HepG2 (cell line): Measurements from ENCODE around the gene SLC1A2. TPM values are rescaled to one million over a fixed set of nuclear protein-coding genes. Genes with fewer than 3 reads are reported as not detected.
A peak's percentile ranks its signal among the peaks of the same experiment; 100 is the strongest.

ENCODE experiments used
- FOSL2 ChIP-seq: sonication (generic); formaldehyde crosslinking; IDR thresholded peaks from 2 replicates; pipeline ENCODE4 v1.4.0; 2020; ENCODE audit warnings: missing genetic modification reagents
- HOXA5 ChIP-seq: sonication (generic); formaldehyde crosslinking; IDR thresholded peaks from 2 replicates; pipeline ENCODE4 v1.4.0; 2020; ENCODE audit warnings: missing genetic modification reagents
- KDM2A ChIP-seq: sonication (generic); formaldehyde crosslinking; IDR thresholded peaks from 2 replicates; pipeline ENCODE4 v1.4.0; 2020; ENCODE audit warnings: low read depth, missing genetic modification reagents, borderline replicate concordance
- KDM3A ChIP-seq: IDR thresholded peaks from 2 replicates; pipeline ENCODE4 v1.6.1; 2018; ENCODE audit warnings: low read depth, missing compliant biosample characterization
- KLF16 ChIP-seq, 2 experiments: sonication (generic) in 1 of 2; formaldehyde crosslinking in 1 of 2; IDR thresholded peaks; 2 replicates each; pipeline versions ENCODE4 v1.6.1 to v1.8.0; 2016 to 2023; ENCODE audit warnings: missing genetic modification reagents in 2 of 2, missing compliant biosample characterization in 1 of 2
- NR3C1 ChIP-seq: sonication (generic); formaldehyde crosslinking; IDR thresholded peaks from 2 replicates; pipeline ENCODE4 v1.4.0; 2020; ENCODE audit warnings: missing genetic modification reagents
- RARA ChIP-seq: IDR thresholded peaks from 2 replicates; pipeline ENCODE4 v1.6.1; 2016; ENCODE audit warnings: missing genetic modification reagents, missing compliant biosample characterization
- SALL1 ChIP-seq: sonication (generic); formaldehyde crosslinking; IDR thresholded peaks from 2 replicates; pipeline ENCODE4 v1.8.0; 2022; ENCODE audit warnings: mild to moderate bottlenecking, missing genetic modification reagents
- SMC3 ChIP-seq: IDR thresholded peaks from 2 replicates; pipeline ENCODE4 v1.6.1; 2011; ENCODE audit warnings: low read length, improper control_type of control experiment
- SNRNP70 ChIP-seq: fragments of 200-400 bp; formaldehyde crosslinking; IDR thresholded peaks from 2 replicates; pipeline ENCODE4 v1.6.1; 2017; ENCODE audit warnings: mild to moderate bottlenecking, low read depth, low read length, moderate library complexity
- SOX6 ChIP-seq, 2 experiments: fragments of 450-650 bp in 1 of 2; sonication (generic) in 1 of 2; formaldehyde crosslinking in 1 of 2; IDR thresholded peaks; 2 replicates each; pipeline versions ENCODE4 v1.4.0 to v1.6.1; 2017 to 2020; ENCODE audit warnings: antibody characterized with exemption in 1 of 2, mild to moderate bottlenecking in 1 of 2, missing genetic modification reagents in 1 of 2
- SP5 ChIP-seq: IDR thresholded peaks from 2 replicates; pipeline ENCODE4 v1.6.1; 2016; ENCODE audit warnings: low read depth, borderline replicate concordance
- TSC22D2 ChIP-seq: sonication (generic); formaldehyde crosslinking; IDR thresholded peaks from 2 replicates; pipeline ENCODE4 v1.5.1; 2020; ENCODE audit warnings: missing genetic modification reagents, mild to moderate bottlenecking, borderline replicate concordance
- YEATS2 ChIP-seq: sonication (generic); formaldehyde crosslinking; IDR thresholded peaks from 2 replicates; pipeline ENCODE4 v1.4.0; 2020; ENCODE audit warnings: missing genetic modification reagents, borderline replicate concordance
- ZNF235 ChIP-seq: sonication (generic); formaldehyde crosslinking; IDR thresholded peaks from 2 replicates; pipeline ENCODE4 v1.8.1; 2023; ENCODE audit warnings: mild to moderate bottlenecking, missing genetic modification reagents, borderline replicate concordance
- ZNF383 ChIP-seq: sonication (generic); formaldehyde crosslinking; IDR thresholded peaks from 2 replicates; pipeline ENCODE4 v1.4.0; 2020; ENCODE audit warnings: missing genetic modification reagents, mild to moderate bottlenecking, borderline replicate concordance
- ZNF878 ChIP-seq: sonication (generic); formaldehyde crosslinking; IDR thresholded peaks from 2 replicates; pipeline ENCODE4 v1.8.1; 2023; ENCODE audit warnings: mild to moderate bottlenecking, missing genetic modification reagents, moderate library complexity
- ZSCAN9 ChIP-seq: IDR thresholded peaks from 2 replicates; pipeline ENCODE4 v1.6.1; 2016; ENCODE audit warnings: borderline replicate concordance
- polyA plus RNA-seq, 8 experiments: library from polyadenylated mRNA; depleted of rRNA in 3 of 8; stranded (reverse) in 7 of 8; unstranded in 1 of 8; fragments of >200 nt; fragmentation: Illumina TruSeq in 4 of 8; extraction: Trizol in 4 of 8; gene quantifications; 2 replicates each; pipeline versions ENCODE4 v1.2.1 to v1.2.3, GENCODE V29; 2011 to 2016; ENCODE audit warnings: low read depth in 4 of 8, missing spikeins in 1 of 8, mixed read lengths in 1 of 8; ENCODE audit not compliant: insufficient read depth in 1 of 8
- total RNA-seq, 5 experiments: library from RNA; depleted of rRNA; stranded (reverse); fragments of >200 nt; fragmentation: Illumina TruSeq; extraction: Trizol; gene quantifications; 2 replicates each; pipeline ENCODE4 v1.2.3, GENCODE V29; 2016; ENCODE audit warnings: low read depth in 1 of 5
- TF ChIP-seq, protein P1 (sequence below): IDR thresholded peaks from 2 replicates; pipeline ENCODE4 v1.4.0; 2020; ENCODE audit warnings: mild to moderate bottlenecking, missing genetic modification reagents
- TF ChIP-seq, protein P2 (sequence below): IDR thresholded peaks from 2 replicates; pipeline ENCODE4 v1.6.1; 2016; ENCODE audit warnings: mild to moderate bottlenecking
- TF ChIP-seq, protein P3 (sequence below): IDR thresholded peaks from 2 replicates; pipeline ENCODE4 v1.6.1; 2016; ENCODE audit warnings: low read depth, borderline replicate concordance
- TF ChIP-seq, protein P4 (sequence below): sonication (generic); formaldehyde crosslinking; IDR thresholded peaks from 2 replicates; pipeline ENCODE4 v1.4.0; 2020; ENCODE audit warnings: missing genetic modification reagents

Gene SLC1A2
- total and polyA plus RNA-seq, 2 of the 13 experiments (the other 11 are each of a cell fraction or from before 2014, with no cell fraction given) = 23.2 to 43.2 TPM

DNA sequence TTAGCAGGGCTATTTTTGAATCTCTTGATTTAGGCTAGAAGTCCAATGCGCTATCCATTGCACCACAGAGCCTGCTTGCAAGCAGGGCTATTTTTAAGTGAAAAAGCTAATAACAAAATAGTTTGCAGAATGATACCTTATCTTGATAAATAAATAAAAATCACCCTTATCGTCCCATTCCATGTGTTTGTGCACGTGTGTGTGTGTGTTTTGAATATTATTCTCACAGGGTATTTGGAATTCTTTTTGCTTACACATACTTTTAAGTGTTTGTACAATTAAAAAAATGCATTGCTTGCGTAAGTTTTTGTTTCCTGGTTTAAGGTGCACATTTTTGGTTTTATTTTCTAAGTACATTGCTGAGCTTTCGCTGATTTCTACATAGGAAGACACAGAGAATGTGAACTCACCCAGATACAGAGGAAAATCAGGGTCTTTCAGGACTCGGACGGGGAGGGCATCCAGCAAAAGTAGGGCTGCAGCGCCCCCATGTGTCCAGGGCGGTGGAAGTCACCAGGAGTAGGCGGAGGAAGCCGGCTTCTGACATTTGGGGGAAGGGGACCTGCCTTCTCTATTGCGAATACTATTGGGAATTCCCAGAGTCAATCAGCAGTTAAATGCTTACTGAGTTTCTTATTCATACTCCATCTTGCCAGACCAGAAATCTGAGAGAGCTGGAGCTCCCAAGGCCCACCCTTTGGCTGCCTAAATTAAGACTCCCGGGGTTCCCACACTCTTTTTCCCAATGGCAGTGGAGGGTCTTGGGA, 27.3 kb downstream of the SLC1A2 start (continued):
- TF ChIP-seq, protein P1, sequence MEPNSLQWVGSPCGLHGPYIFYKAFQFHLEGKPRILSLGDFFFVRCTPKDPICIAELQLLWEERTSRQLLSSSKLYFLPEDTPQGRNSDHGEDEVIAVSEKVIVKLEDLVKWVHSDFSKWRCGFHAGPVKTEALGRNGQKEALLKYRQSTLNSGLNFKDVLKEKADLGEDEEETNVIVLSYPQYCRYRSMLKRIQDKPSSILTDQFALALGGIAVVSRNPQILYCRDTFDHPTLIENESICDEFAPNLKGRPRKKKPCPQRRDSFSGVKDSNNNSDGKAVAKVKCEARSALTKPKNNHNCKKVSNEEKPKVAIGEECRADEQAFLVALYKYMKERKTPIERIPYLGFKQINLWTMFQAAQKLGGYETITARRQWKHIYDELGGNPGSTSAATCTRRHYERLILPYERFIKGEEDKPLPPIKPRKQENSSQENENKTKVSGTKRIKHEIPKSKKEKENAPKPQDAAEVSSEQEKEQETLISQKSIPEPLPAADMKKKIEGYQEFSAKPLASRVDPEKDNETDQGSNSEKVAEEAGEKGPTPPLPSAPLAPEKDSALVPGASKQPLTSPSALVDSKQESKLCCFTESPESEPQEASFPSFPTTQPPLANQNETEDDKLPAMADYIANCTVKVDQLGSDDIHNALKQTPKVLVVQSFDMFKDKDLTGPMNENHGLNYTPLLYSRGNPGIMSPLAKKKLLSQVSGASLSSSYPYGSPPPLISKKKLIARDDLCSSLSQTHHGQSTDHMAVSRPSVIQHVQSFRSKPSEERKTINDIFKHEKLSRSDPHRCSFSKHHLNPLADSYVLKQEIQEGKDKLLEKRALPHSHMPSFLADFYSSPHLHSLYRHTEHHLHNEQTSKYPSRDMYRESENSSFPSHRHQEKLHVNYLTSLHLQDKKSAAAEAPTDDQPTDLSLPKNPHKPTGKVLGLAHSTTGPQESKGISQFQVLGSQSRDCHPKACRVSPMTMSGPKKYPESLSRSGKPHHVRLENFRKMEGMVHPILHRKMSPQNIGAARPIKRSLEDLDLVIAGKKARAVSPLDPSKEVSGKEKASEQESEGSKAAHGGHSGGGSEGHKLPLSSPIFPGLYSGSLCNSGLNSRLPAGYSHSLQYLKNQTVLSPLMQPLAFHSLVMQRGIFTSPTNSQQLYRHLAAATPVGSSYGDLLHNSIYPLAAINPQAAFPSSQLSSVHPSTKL (CRISPR knock-in tag) = peak; percentile 54
- TF ChIP-seq KLF16 (CRISPR knock-in tag; IDR thresholded peaks at IDR 0.05) = 0 out of 4 replicates have a peak, but pooled peaks of 1 of the 2 experiments have one; percentile 24
- peak; percentile 79 for TF ChIP-seq SMC3
- TF ChIP-seq KDM2A (CRISPR knock-in tag) = peak; percentile 65; the same call in 1 of the 2 replicates
- TF ChIP-seq FOSL2 (CRISPR knock-in tag) = peak; percentile 43
- 0 out of 2 replicates have a peak, but pooled peaks have one; percentile 60 for TF ChIP-seq KDM3A (CRISPR knock-in tag)
- peak; percentile 61 for TF ChIP-seq SALL1 (CRISPR knock-in tag)
- no peak for TF ChIP-seq RARA (CRISPR knock-in tag)
- 0 out of 2 replicates have a peak, but pooled peaks have one; percentile 34 for TF ChIP-seq TSC22D2 (CRISPR knock-in tag)
- TF ChIP-seq, protein P2, sequence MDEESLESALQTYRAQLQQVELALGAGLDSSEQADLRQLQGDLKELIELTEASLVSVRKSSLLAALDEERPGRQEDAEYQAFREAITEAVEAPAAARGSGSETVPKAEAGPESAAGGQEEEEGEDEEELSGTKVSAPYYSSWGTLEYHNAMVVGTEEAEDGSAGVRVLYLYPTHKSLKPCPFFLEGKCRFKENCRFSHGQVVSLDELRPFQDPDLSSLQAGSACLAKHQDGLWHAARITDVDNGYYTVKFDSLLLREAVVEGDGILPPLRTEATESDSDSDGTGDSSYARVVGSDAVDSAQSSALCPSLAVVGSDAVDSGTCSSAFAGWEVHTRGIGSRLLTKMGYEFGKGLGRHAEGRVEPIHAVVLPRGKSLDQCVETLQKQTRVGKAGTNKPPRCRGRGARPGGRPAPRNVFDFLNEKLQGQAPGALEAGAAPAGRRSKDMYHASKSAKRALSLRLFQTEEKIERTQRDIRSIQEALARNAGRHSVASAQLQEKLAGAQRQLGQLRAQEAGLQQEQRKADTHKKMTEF (CRISPR knock-in tag) = 0 out of 2 replicates have a peak, but pooled peaks have one; percentile 32
- TF ChIP-seq ZNF383 (CRISPR knock-in tag) = no peak
- peak; percentile 25; the same call in 1 of the 2 replicates for TF ChIP-seq SP5 (CRISPR knock-in tag)
- TF ChIP-seq SNRNP70 = no peak
- no peak for TF ChIP-seq YEATS2 (CRISPR knock-in tag)
- no peak for TF ChIP-seq NR3C1 (CRISPR knock-in tag)
- 0 out of 2 replicates have a peak, but pooled peaks have one; percentile 24 for TF ChIP-seq ZNF878 (CRISPR knock-in tag)
- no peak for TF ChIP-seq SOX6 (IDR thresholded peaks at IDR 0.05)
- TF ChIP-seq SOX6 (CRISPR knock-in tag; IDR thresholded peaks at IDR 0.05) = peak; percentile 43; the same call in 1 of the 2 replicates
- TF ChIP-seq, protein P3, sequence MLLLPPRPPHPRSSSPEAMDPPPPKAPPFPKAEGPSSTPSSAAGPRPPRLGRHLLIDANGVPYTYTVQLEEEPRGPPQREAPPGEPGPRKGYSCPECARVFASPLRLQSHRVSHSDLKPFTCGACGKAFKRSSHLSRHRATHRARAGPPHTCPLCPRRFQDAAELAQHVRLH (CRISPR knock-in tag) = 0 out of 2 replicates have a peak, but pooled peaks have one; percentile 34
- TF ChIP-seq HOXA5 = no peak
- TF ChIP-seq, protein P4, sequence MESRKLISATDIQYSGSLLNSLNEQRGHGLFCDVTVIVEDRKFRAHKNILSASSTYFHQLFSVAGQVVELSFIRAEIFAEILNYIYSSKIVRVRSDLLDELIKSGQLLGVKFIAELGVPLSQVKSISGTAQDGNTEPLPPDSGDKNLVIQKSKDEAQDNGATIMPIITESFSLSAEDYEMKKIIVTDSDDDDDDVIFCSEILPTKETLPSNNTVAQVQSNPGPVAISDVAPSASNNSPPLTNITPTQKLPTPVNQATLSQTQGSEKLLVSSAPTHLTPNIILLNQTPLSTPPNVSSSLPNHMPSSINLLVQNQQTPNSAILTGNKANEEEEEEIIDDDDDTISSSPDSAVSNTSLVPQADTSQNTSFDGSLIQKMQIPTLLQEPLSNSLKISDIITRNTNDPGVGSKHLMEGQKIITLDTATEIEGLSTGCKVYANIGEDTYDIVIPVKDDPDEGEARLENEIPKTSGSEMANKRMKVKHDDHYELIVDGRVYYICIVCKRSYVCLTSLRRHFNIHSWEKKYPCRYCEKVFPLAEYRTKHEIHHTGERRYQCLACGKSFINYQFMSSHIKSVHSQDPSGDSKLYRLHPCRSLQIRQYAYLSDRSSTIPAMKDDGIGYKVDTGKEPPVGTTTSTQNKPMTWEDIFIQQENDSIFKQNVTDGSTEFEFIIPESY (CRISPR knock-in tag) = no peak
- 0 out of 2 replicates have a peak, but pooled peaks have one; percentile 65 for TF ChIP-seq ZSCAN9 (CRISPR knock-in tag)
- TF ChIP-seq ZNF235 (CRISPR knock-in tag) = 0 out of 2 replicates have a peak, but pooled peaks have one; percentile 29
